Thoracic aorta (tissue), 2 donors: ENCODE measurements around the gene MEF2B. TPM values are rescaled to one million over a fixed set of nuclear protein-coding genes. Genes with fewer than 3 reads are reported as not detected.
"Not testable (repeated sequence)": the region's sequence is repeated elsewhere in the genome, so short reads cannot be mapped to it uniquely, and the experiment has no call there.

ENCODE experiments used
- ATAC-seq: fragments of 150-250 bp; one replicate; pipeline ENCODE4 v1.8.0; 2017; ENCODE audit warnings: low read depth; ENCODE audit not compliant: insufficient number of reproducible peaks, low FRiP score
- DNase-seq: peaks from one replicate; pipeline ENCODE4 v3.0.0-alpha.2; 2020; ENCODE audit warnings: low spot score
- H3K27ac ChIP-seq, 2 donors: fragments of 200-600 bp; sonication (generic); 1 replicate in 1 of 2; 2 replicates in 1 of 2; pipeline ENCODE4 v1.5.1; 2016; ENCODE audit warnings: mild to moderate bottlenecking in 2 of 2, moderate library complexity in 2 of 2
- H3K27me3 ChIP-seq: fragments of 200-600 bp; sonication (generic); replicated peaks from 2 replicates; pipeline ENCODE4 v1.6.0; 2016; ENCODE audit warnings: mild to moderate bottlenecking; ENCODE audit not compliant: insufficient read depth
- H3K36me3 ChIP-seq: fragments of 200-600 bp; sonication (generic); one replicate; pipeline ENCODE4 v1.5.1; 2016
- H3K4me1 ChIP-seq, 2 donors: fragments of 200-600 bp; sonication (generic); 1 replicate in 1 of 2; 2 replicates in 1 of 2; pipeline versions ENCODE4 v1.5.1 to v1.6.0; 2016; ENCODE audit warnings: low read depth in 2 of 2, mild to moderate bottlenecking in 1 of 2; ENCODE audit not compliant: control insufficient read depth in 1 of 2
- H3K4me3 ChIP-seq: fragments of 200-600 bp; sonication (generic); 2 replicates; pipeline ENCODE4 v1.5.1; 2016; ENCODE audit warnings: mild to moderate bottlenecking
- H3K9me3 ChIP-seq: fragments of 200-600 bp; sonication (generic); 2 replicates; pipeline ENCODE4 v1.5.1; 2016
- CTCF ChIP-seq: fragments of 200-600 bp; sonication (generic); IDR thresholded peaks from one replicate; pipeline ENCODE4 v1.5.1; 2019; ENCODE audit warnings: antibody characterized with exemption
- total RNA-seq, 2 donors: library from RNA; depleted of rRNA; stranded (reverse); fragments of >200 nt; gene quantifications; one replicate each; pipeline versions ENCODE4 v1.1.0 to v1.2.3, GENCODE V29; 2016

Gene MEF2B
- total RNA-seq, 2 donors from 2014 or later = 1.5 to 2.0 TPM

GRCh38 chr19:19107654-19108053, 62.4 kb downstream of the MEF2B start:
- Histone ChIP-seq H3K36me3 (no peaks in the 10 kb centered on the region), H3K27me3 (no peaks in the 10 kb centered on the region), H3K4me1 (peaks cover 0 to 19% of the 10 kb centered on the region in 2 donors), H3K4me3 (no peak overlapping the region), H3K9me3 (no peaks in the 10 kb centered on the region), H3K27ac (no peak overlapping the region)
- no peak for ATAC-seq
- no peak for DNase-seq
- no peak for TF ChIP-seq CTCF

GRCh38 chr19:19106938-19107337, 63.1 kb downstream of the MEF2B start:
- not testable (repeated sequence) for DNase-seq, H3K9me3 ChIP-seq, H3K27me3 ChIP-seq, H3K27ac ChIP-seq, H3K4me3 ChIP-seq, H3K36me3 ChIP-seq, ATAC-seq
- peaks cover 0 to 19% of the 10 kb centered on the region in 2 donors for H3K4me1 ChIP-seq

GRCh38 chr19:19106056-19106551, 64.0 kb downstream of the MEF2B start:
- no peaks in the 10 kb centered on the region for H3K9me3 ChIP-seq
- H3K27ac ChIP-seq = no peak overlapping the region
- no peak for TF ChIP-seq CTCF
- DNase-seq = no peak
- no peaks in the 10 kb centered on the region for H3K36me3 ChIP-seq
- H3K27me3 ChIP-seq = no peaks in the 10 kb centered on the region
- peaks cover 0 to 19% of the 10 kb centered on the region in 2 donors for H3K4me1 ChIP-seq
- no peak for ATAC-seq
- H3K4me3 ChIP-seq = peak overlapping the region; percentile 25

GRCh38 chr19:19105365-19106055, 64.6 kb downstream of the MEF2B start:
- H3K36me3 ChIP-seq = no peaks in the 10 kb centered on the region
- TF ChIP-seq CTCF = no peak
- no peaks in the 10 kb centered on the region for H3K27me3 ChIP-seq
- H3K9me3 ChIP-seq = no peaks in the 10 kb centered on the region
- H3K4me3 ChIP-seq = peak overlapping the region; percentile 25
- ATAC-seq = no peak
- no peak overlapping the region for H3K27ac ChIP-seq
- peaks cover 0 to 15% of the 10 kb centered on the region in 2 donors for H3K4me1 ChIP-seq
- DNase-seq = no peak

- no peak for DNase-seq
- ATAC-seq = no peak
- no peaks in the 10 kb centered on the region for H3K4me1 ChIP-seq
- H3K27ac ChIP-seq = no peak overlapping the region
- peaks cover 7% of the 10 kb centered on the region for H3K36me3 ChIP-seq
- no peaks in the 10 kb centered on the region for H3K9me3 ChIP-seq
- H3K27me3 ChIP-seq = no peaks in the 10 kb centered on the region
- no peak overlapping the region for H3K4me3 ChIP-seq
- TF ChIP-seq CTCF = no peak
These were observed 66.9 kb downstream of the MEF2B start for GRCh38 chr19:19103167-19103566.

GRCh38 chr19:19102566-19102965, 67.5 kb downstream of the MEF2B start:
- H3K27me3 ChIP-seq, DNase-seq: not testable (repeated sequence)

More at GRCh38 chr19:19102566-19102965, 67.5 kb downstream of the MEF2B start:
- not testable (repeated sequence) for H3K4me3 ChIP-seq, H3K27ac ChIP-seq, H3K36me3 ChIP-seq, H3K9me3 ChIP-seq, ATAC-seq, H3K4me1 ChIP-seq
